H1 (cell line): ENCODE data around the gene TC2N.

Source experiments
- BRCA1 ChIP-seq: IDR thresholded peaks from 2 replicates; pipeline ENCODE4 v1.6.1; 2012; ENCODE audit warnings: low read depth, low read length, improper control_type of control experiment
- JUN ChIP-seq: IDR thresholded peaks from 2 replicates; pipeline ENCODE4 v1.6.1; 2011; ENCODE audit warnings: low read depth, mild to moderate bottlenecking, improper control_type of control experiment, low read length
- PHF8 ChIP-seq: fragments of 200-600 bp; sonication (generic); conservative IDR thresholded peaks from 2 replicates; pipeline ENCODE4 v1.7.1; 2012; ENCODE audit warnings: low read depth, mild to moderate bottlenecking, inconsistent platforms, low read length, moderate library complexity
- YY1 ChIP-seq: IDR thresholded peaks from 2 replicates; pipeline ENCODE4 v1.6.1; 2011; ENCODE audit warnings: low read depth, mild to moderate bottlenecking, low read length
- TF ChIP-seq, protein P1 (sequence below), 3 experiments: IDR thresholded peaks; 1 replicate in 2 of 3; 2 replicates in 1 of 3; pipeline versions ENCODE4 v1.5.1 to v1.6.1; 2011; ENCODE audit warnings: low read length in 3 of 3, mild to moderate bottlenecking in 3 of 3, inconsistent platforms in 2 of 3, low read depth in 1 of 3, moderate library complexity in 1 of 3; ENCODE audit not compliant: insufficient read depth in 1 of 3; ENCODE audit errors: control extremely low read depth in 1 of 3

GRCh38 chr14:91848504-91849001 is 18.8 kb downstream of the TC2N start:
- TF ChIP-seq, protein P1, sequence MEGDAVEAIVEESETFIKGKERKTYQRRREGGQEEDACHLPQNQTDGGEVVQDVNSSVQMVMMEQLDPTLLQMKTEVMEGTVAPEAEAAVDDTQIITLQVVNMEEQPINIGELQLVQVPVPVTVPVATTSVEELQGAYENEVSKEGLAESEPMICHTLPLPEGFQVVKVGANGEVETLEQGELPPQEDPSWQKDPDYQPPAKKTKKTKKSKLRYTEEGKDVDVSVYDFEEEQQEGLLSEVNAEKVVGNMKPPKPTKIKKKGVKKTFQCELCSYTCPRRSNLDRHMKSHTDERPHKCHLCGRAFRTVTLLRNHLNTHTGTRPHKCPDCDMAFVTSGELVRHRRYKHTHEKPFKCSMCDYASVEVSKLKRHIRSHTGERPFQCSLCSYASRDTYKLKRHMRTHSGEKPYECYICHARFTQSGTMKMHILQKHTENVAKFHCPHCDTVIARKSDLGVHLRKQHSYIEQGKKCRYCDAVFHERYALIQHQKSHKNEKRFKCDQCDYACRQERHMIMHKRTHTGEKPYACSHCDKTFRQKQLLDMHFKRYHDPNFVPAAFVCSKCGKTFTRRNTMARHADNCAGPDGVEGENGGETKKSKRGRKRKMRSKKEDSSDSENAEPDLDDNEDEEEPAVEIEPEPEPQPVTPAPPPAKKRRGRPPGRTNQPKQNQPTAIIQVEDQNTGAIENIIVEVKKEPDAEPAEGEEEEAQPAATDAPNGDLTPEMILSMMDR (IDR thresholded peaks at IDR 0.05; ENCODE audit: control extremely low read depth in 1 of 3, insufficient read depth in 1 of 3, low read depth in 1 of 3, low read length in 3 of 3): no peak
- no peak for TF ChIP-seq BRCA1
- no peak for TF ChIP-seq JUN
- no peak for TF ChIP-seq PHF8
- TF ChIP-seq YY1: no peak
